IMR-90 (cell line): ENCODE data around the gene EEF2K.

Experiments
- CEBPB ChIP-seq: IDR thresholded peaks from 2 replicates; pipeline ENCODE4 v1.6.1; 2012; ENCODE audit warnings: low read depth, low read length, improper control_type of control experiment
- MAFK ChIP-seq: IDR thresholded peaks from 2 replicates; pipeline ENCODE4 v1.6.1; 2012; ENCODE audit warnings: low read depth, low read length, improper control_type of control experiment
- MAZ ChIP-seq: IDR thresholded peaks from 2 replicates; pipeline ENCODE4 v1.6.1; 2012; ENCODE audit warnings: low read depth, mild to moderate bottlenecking, low read length, improper control_type of control experiment, moderate library complexity, borderline replicate concordance
- MXI1 ChIP-seq: IDR thresholded peaks from 2 replicates; pipeline ENCODE4 v1.6.1; 2012; ENCODE audit warnings: low read depth, mild to moderate bottlenecking, low read length, moderate library complexity, borderline replicate concordance
- NFE2L2 ChIP-seq: fragments of 150-350 bp; IDR thresholded peaks from 2 replicates; pipeline ENCODE4 v1.6.1; 2016; ENCODE audit warnings: low read depth, mild to moderate bottlenecking, low read length
- POLR2A ChIP-seq: IDR thresholded peaks from 2 replicates; pipeline ENCODE4 v1.6.1; 2012; ENCODE audit warnings: mild to moderate bottlenecking, low read depth, low read length
- RAD21 ChIP-seq: IDR thresholded peaks from 2 replicates; pipeline ENCODE4 v1.6.1; 2012; ENCODE audit warnings: low read length, improper control_type of control experiment
- SMC3 ChIP-seq: fragments of 150-350 bp; IDR thresholded peaks from 2 replicates; pipeline ENCODE4 v1.6.1; 2016; ENCODE audit warnings: low read depth, mild to moderate bottlenecking, antibody characterized with exemption, low read length, moderate library complexity
- USF2 ChIP-seq: fragments of 150-350 bp; IDR thresholded peaks from 2 replicates; pipeline ENCODE4 v1.6.1; 2017; ENCODE audit warnings: mild to moderate bottlenecking, antibody characterized with exemption, low read length, low read depth
- TF ChIP-seq, protein P1 (sequence below): conservative IDR thresholded peaks from 2 replicates; pipeline ENCODE4 v1.5.1; 2012; ENCODE audit warnings: mild to moderate bottlenecking, low read depth, low read length, improper control_type of control experiment

GRCh38 chr16:22267764-22268163, 61.7 kb downstream of the EEF2K start:
- TF ChIP-seq, protein P1, sequence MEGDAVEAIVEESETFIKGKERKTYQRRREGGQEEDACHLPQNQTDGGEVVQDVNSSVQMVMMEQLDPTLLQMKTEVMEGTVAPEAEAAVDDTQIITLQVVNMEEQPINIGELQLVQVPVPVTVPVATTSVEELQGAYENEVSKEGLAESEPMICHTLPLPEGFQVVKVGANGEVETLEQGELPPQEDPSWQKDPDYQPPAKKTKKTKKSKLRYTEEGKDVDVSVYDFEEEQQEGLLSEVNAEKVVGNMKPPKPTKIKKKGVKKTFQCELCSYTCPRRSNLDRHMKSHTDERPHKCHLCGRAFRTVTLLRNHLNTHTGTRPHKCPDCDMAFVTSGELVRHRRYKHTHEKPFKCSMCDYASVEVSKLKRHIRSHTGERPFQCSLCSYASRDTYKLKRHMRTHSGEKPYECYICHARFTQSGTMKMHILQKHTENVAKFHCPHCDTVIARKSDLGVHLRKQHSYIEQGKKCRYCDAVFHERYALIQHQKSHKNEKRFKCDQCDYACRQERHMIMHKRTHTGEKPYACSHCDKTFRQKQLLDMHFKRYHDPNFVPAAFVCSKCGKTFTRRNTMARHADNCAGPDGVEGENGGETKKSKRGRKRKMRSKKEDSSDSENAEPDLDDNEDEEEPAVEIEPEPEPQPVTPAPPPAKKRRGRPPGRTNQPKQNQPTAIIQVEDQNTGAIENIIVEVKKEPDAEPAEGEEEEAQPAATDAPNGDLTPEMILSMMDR: no peak
- TF ChIP-seq POLR2A (no peak), MAFK (no peak), MAZ (no peak), CEBPB (no peak), USF2 (no peak), NFE2L2 (no peak), MXI1 (no peak), SMC3 (no peak), RAD21 (no peak)
